K562 (cell line): ENCODE measurements around the gene CBL.

Experiments used
- ATF2 ChIP-seq: sonication (generic); formaldehyde crosslinking; IDR thresholded peaks from 2 replicates; pipeline ENCODE4 v1.8.1; 2022; ENCODE audit warnings: missing genetic modification reagents
- CTCF ChIP-seq, 3 experiments: IDR thresholded peaks in 2 of 3; conservative IDR thresholded peaks in 1 of 3; 2 replicates each; pipeline ENCODE4 v1.5.1; 2011 to 2012; ENCODE audit warnings: low read length in 3 of 3, mild to moderate bottlenecking in 3 of 3, control low read depth in 2 of 3, improper control_type of control experiment in 1 of 3, inconsistent platforms in 1 of 3, low read depth in 1 of 3, mixed read lengths in 1 of 3, moderate library complexity in 1 of 3; ENCODE audit not compliant: insufficient read depth in 2 of 3
- FOS ChIP-seq: IDR thresholded peaks from 3 replicates; pipeline ENCODE4 v1.6.1; 2011; ENCODE audit not compliant: insufficient read length; ENCODE audit errors: extremely low read depth
- FOXA1 ChIP-seq: fragments of 450-650 bp; IDR thresholded peaks from 2 replicates; pipeline ENCODE4 v1.6.1; 2016; ENCODE audit warnings: mild to moderate bottlenecking, borderline replicate concordance
- MYNN ChIP-seq, 2 experiments: sonication (generic); formaldehyde crosslinking in 1 of 2; IDR thresholded peaks; 2 replicates each; pipeline versions ENCODE4 v1.5.0 to v1.6.1; 2016 to 2020; ENCODE audit warnings: antibody characterized with exemption in 1 of 2, missing genetic modification reagents in 1 of 2
- POLR2AphosphoS5 ChIP-seq: IDR thresholded peaks from 2 replicates; pipeline ENCODE4 v1.6.1; 2011; ENCODE audit warnings: mild to moderate bottlenecking, low read depth, low read length, moderate library complexity; ENCODE audit not compliant: control insufficient read depth, insufficient read depth
- YBX1 ChIP-seq: fragments of 450-650 bp; IDR thresholded peaks from 2 replicates; pipeline ENCODE4 v1.7.1; 2016; ENCODE audit warnings: mild to moderate bottlenecking

GRCh38 chr11:119266063-119266462 is 59.9 kb downstream of the CBL start:
- no peak for TF ChIP-seq CTCF (IDR thresholded peaks at IDR 0.05 in 2 of 3, conservative IDR thresholded peaks at IDR 0.05 in 1 of 3; ENCODE audit: insufficient read depth in 2 of 3, low read depth in 1 of 3, low read length in 3 of 3)
- no peak for TF ChIP-seq FOXA1
- no peak for TF ChIP-seq ATF2
- TF ChIP-seq FOS: no peak
- no peak for TF ChIP-seq YBX1
- no peak for TF ChIP-seq POLR2AphosphoS5
- no peak for TF ChIP-seq MYNN (IDR thresholded peaks at IDR 0.05)
- no peak for TF ChIP-seq MYNN (CRISPR knock-in tag; IDR thresholded peaks at IDR 0.05)
